K562 (cell line): ENCODE data around the gene NFIC. TPM values are rescaled to one million over a fixed set of nuclear protein-coding genes. Genes with fewer than 3 reads are reported as not detected.

ENCODE experiments used
- BRD4 ChIP-seq: fragments of 200-600 bp; sonication (generic); IDR thresholded peaks from 2 replicates; pipeline ENCODE4 v1.6.1; 2017; ENCODE audit warnings: inconsistent platforms
- CEBPB ChIP-seq: fragments of 450-650 bp; IDR thresholded peaks from 2 replicates; pipeline ENCODE4 v1.6.1; 2016; ENCODE audit warnings: missing genetic modification characterization, missing compliant biosample characterization
- DACH1 ChIP-seq: fragments of 450-650 bp; IDR thresholded peaks from 2 replicates; pipeline ENCODE4 v1.6.1; 2018; ENCODE audit not compliant: partially characterized antibody
- ERF ChIP-seq: fragments of 450-650 bp; formaldehyde crosslinking; IDR thresholded peaks from 2 replicates; pipeline ENCODE4 v1.4.0; 2020; ENCODE audit warnings: mild to moderate bottlenecking, mixed read lengths
- FOS ChIP-seq: IDR thresholded peaks from 3 replicates; pipeline ENCODE4 v1.6.1; 2011; ENCODE audit not compliant: insufficient read length; ENCODE audit errors: extremely low read depth
- FOXA1 ChIP-seq: fragments of 450-650 bp; IDR thresholded peaks from 2 replicates; pipeline ENCODE4 v1.6.1; 2016; ENCODE audit warnings: mild to moderate bottlenecking, borderline replicate concordance
- GATAD2B ChIP-seq: fragments of 450-650 bp; IDR thresholded peaks from 2 replicates; pipeline ENCODE4 v1.6.1; 2017; ENCODE audit warnings: mild to moderate bottlenecking, borderline replicate concordance
- GTF2F1 ChIP-seq: IDR thresholded peaks from 2 replicates; pipeline ENCODE4 v1.6.1; 2011; ENCODE audit warnings: low read depth, low read length, improper control_type of control experiment
- HMBOX1 ChIP-seq: sonication (generic); IDR thresholded peaks from 2 replicates; pipeline ENCODE4 v1.6.1; 2016
- HMG20A ChIP-seq: fragments of 450-650 bp; formaldehyde crosslinking; conservative IDR thresholded peaks from 2 replicates; pipeline ENCODE4 v1.4.0; 2020; ENCODE audit warnings: mild to moderate bottlenecking, mixed read lengths
- ILK ChIP-seq: fragments of 450-650 bp; IDR thresholded peaks from 2 replicates; pipeline ENCODE4 v1.6.1; 2016; ENCODE audit warnings: missing genetic modification characterization, low read depth, mild to moderate bottlenecking, missing compliant biosample characterization, moderate library complexity, borderline replicate concordance
- L3MBTL2 ChIP-seq: fragments of 450-650 bp; IDR thresholded peaks from 2 replicates; pipeline ENCODE4 v1.6.1; 2016; ENCODE audit warnings: mild to moderate bottlenecking, moderate library complexity
- MEF2A ChIP-seq: IDR thresholded peaks from 2 replicates; pipeline ENCODE4 v1.6.1; 2011; ENCODE audit warnings: low read depth, mild to moderate bottlenecking, low read length, moderate library complexity; ENCODE audit not compliant: control insufficient read depth
- MITF ChIP-seq: IDR thresholded peaks from 2 replicates; pipeline ENCODE4 v1.6.1; 2014; ENCODE audit warnings: antibody characterized with exemption
- MYBL2 ChIP-seq, 2 experiments: fragments of 450-650 bp in 1 of 2; sonication (generic) in 1 of 2; formaldehyde crosslinking in 1 of 2; IDR thresholded peaks; 2 replicates each; pipeline versions ENCODE4 v1.6.1 to v1.8.1; 2017 to 2022; ENCODE audit warnings: borderline replicate concordance in 1 of 2, inconsistent platforms in 1 of 2, low read depth in 1 of 2, mild to moderate bottlenecking in 1 of 2, missing genetic modification reagents in 1 of 2, moderate library complexity in 1 of 2
- NELFE ChIP-seq: IDR thresholded peaks from 2 replicates; pipeline ENCODE4 v1.6.1; 2011; ENCODE audit warnings: mild to moderate bottlenecking; ENCODE audit not compliant: insufficient read depth, insufficient read length
- NFIX ChIP-seq: fragments of 250-450 bp; sonication (Bioruptor Pico); IDR thresholded peaks from 2 replicates; pipeline ENCODE4 v1.4.0; 2020; ENCODE audit warnings: low read depth, mild to moderate bottlenecking, moderate library complexity
- NFYB ChIP-seq: IDR thresholded peaks from 2 replicates; pipeline ENCODE4 v1.6.1; 2011; ENCODE audit warnings: mild to moderate bottlenecking, moderate library complexity; ENCODE audit not compliant: insufficient read length; ENCODE audit errors: extremely low read depth
- SMARCB1 ChIP-seq: IDR thresholded peaks from 2 replicates; pipeline ENCODE4 v1.6.1; 2011; ENCODE audit warnings: improper control_type of control experiment, low read depth; ENCODE audit not compliant: insufficient read length
- TAF15 ChIP-seq: fragments of 200-400 bp; formaldehyde crosslinking; IDR thresholded peaks from 2 replicates; pipeline ENCODE4 v1.6.1; 2017; ENCODE audit warnings: mild to moderate bottlenecking, low read depth, low read length, moderate library complexity
- TBL1XR1 ChIP-seq, 2 experiments: IDR thresholded peaks; 2 replicates each; pipeline ENCODE4 v1.6.1; 2012; ENCODE audit warnings: improper control_type of control experiment in 2 of 2, low read length in 2 of 2, mild to moderate bottlenecking in 1 of 2
- TCFL5 ChIP-seq: fragments of 250-450 bp; sonication (Bioruptor Pico); conservative IDR thresholded peaks from 2 replicates; pipeline ENCODE4 v1.6.1; 2021; ENCODE audit warnings: mild to moderate bottlenecking, moderate library complexity, matching md5 sums
- TEAD4 ChIP-seq, 2 experiments: sonication (generic) in 1 of 2; formaldehyde crosslinking in 1 of 2; IDR thresholded peaks; 2 replicates each; pipeline versions ENCODE4 v1.6.1 to v1.8.0; 2012 to 2022; ENCODE audit warnings: borderline replicate concordance in 1 of 2, inconsistent platforms in 1 of 2, low read length in 1 of 2, mild to moderate bottlenecking in 1 of 2, missing genetic modification reagents in 1 of 2
- TRIM28 ChIP-seq: fragments of 450-650 bp; IDR thresholded peaks from 2 replicates; pipeline ENCODE4 v1.6.1; 2017
- XRCC4 ChIP-seq: IDR thresholded peaks from one replicate; pipeline ENCODE4 v1.6.1; 2011; ENCODE audit not compliant: insufficient read depth, insufficient read length; ENCODE audit errors: extremely low read depth
- ZNF217 ChIP-seq: sonication (generic); formaldehyde crosslinking; IDR thresholded peaks from 2 replicates; pipeline ENCODE4 v1.8.0; 2022; ENCODE audit warnings: mild to moderate bottlenecking, missing genetic modification reagents
- ZNF324 ChIP-seq: fragments of 250-450 bp; sonication (Bioruptor Pico); IDR thresholded peaks from 2 replicates; pipeline ENCODE4 v1.4.0; 2020; ENCODE audit warnings: mild to moderate bottlenecking
- ZNF644 ChIP-seq: fragments of 200-800 bp; sonication (Bioruptor generic); IDR thresholded peaks from 2 replicates; pipeline ENCODE4 v1.6.1; 2016; ENCODE audit warnings: low read depth, missing genetic modification characterization, missing compliant biosample characterization
- ZNF695 ChIP-seq: fragments of 450-650 bp; formaldehyde crosslinking; IDR thresholded peaks from 2 replicates; pipeline ENCODE4 v1.4.0; 2020; ENCODE audit warnings: mild to moderate bottlenecking, moderate library complexity
- polyA plus RNA-seq, 8 experiments: library from polyadenylated mRNA; depleted of rRNA in 4 of 8; stranded (reverse) in 5 of 8; unstranded in 3 of 8; fragments of >200 nt; fragmentation: Nextera tagmentation in 2 of 8; fragmentation: Illumina TruSeq in 1 of 8; extraction: Ambion mirVana in 2 of 8; extraction: Trizol in 1 of 8; gene quantifications; 2 replicates each; pipeline versions ENCODE4 v1.2.1 to v1.2.3, GENCODE V29; 2011 to 2014; ENCODE audit warnings: inconsistent platforms in 1 of 8, missing spikeins in 1 of 8
- total RNA-seq, 7 experiments: library from RNA; depleted of rRNA in 6 of 7; stranded (reverse); fragments of >200 nt in 6 of 7; fragmentation: Illumina TruSeq in 2 of 7; extraction: Trizol in 2 of 7; gene quantifications; 2 replicates each; pipeline versions ENCODE4 v1.2.1 to v1.2.3, GENCODE V29; 2011 to 2021; ENCODE audit warnings: low replicate concordance in 1 of 7

The NFIC gene
- total and polyA plus RNA-seq, 9 of the 15 experiments (the other 6 are each of a cell fraction or from before 2014, with no cell fraction given) = 0.71 to 62.1 (median 6.9) TPM

- TF ChIP-seq GTF2F1 (no peak), MITF (no peak), FOS (no peak), XRCC4 (no peak), ZNF695 (no peak), TEAD4 (IDR thresholded peaks at IDR 0.05; ENCODE audit: low read length) (no peak), TEAD4 (CRISPR knock-in tag; IDR thresholded peaks at IDR 0.05; ENCODE audit: borderline replicate concordance) (no peak), FOXA1 (no peak), TAF15 (no peak), SMARCB1 (no peak), TRIM28 (no peak), GATAD2B (no peak), NELFE (no peak), DACH1 (peak; percentile 54), ERF (CRISPR knock-in tag) (no peak), TCFL5 (CRISPR knock-in tag) (no peak), HMBOX1 (no peak), ZNF644 (tag) (no peak), ZNF217 (CRISPR knock-in tag) (no peak), MEF2A (peak; percentile 41; the same call in 1 of the 2 replicates), CEBPB (tag) (no peak), HMG20A (CRISPR knock-in tag) (no peak), ILK (tag) (no peak), BRD4 (no peak), NFYB (no peak), L3MBTL2 (no peak), ZNF324 (CRISPR knock-in tag) (no peak), TBL1XR1 (IDR thresholded peaks at IDR 0.05; ENCODE audit: low read length in 2 of 2) (no peak), NFIX (CRISPR knock-in tag) (no peak), MYBL2 (IDR thresholded peaks at IDR 0.05; ENCODE audit: low read depth) (no peak), MYBL2 (CRISPR knock-in tag; IDR thresholded peaks at IDR 0.05; ENCODE audit: borderline replicate concordance) (no peak)
These were observed 9.1 kb downstream of the NFIC start (continued) for GRCh38 chr19:3375221-3376090.
